Hypothalamus (tissue), 51 donors: ENCODE results near the gene TNFAIP8L3.
A peak's percentile ranks its signal among the peaks of the same experiment; 100 is the strongest.

Experiments
- DNase-seq, 51 donors: peaks; one replicate each; lab custom pipeline; 2025; lab: John Stamatoyannopoulos, UW

TNFAIP8L3 gene

DNA sequence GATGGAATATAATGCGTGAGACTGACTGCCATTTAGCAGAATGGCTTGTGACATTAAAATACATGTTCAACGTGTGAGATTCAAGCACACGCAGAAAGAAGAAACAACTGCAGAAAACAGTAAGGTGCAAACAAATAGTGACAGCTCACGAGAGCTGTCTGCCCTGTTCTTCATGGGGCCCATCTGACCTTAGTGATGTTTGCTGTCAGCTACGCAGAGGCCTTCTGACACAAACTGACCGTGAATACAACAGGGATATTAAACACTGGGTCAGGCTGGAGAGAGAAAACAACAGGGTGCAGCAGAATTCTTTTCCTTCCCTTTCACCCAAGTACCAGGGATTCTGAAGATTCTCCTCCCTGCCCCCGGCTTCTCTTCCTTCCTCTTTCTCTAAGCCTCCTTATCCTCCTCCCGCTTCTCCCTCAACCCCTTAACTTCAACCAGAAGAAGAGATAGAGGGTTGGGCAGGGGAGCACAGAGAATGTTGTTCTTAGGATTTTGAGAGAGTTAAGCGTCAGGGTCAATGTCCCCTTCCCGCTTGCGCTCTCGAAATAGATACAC is 2.1 kb downstream of the TNFAIP8L3 start:
- peak in 1 of 51 donors; percentile 2 for DNase-seq

DNA sequence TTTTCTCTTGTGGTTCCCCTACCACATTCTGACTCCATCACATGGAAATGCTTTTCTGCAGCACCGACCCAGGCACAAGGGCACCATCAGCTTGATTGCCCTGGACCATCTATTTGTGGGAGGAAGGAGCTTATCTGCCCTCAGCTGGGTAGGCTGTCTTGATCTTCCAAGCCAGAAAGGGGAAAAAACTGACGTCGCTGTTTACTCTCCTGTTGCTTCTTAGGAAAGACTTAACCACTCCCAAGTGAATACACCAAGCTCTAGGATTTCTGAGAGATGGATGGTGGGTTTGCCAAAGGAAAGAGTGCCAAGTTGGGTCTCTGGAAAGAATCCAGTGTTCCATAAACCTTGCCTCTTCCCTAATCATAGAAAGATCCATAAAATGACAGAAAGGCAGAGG is 4.0 kb downstream of the TNFAIP8L3 start:
- no peak for DNase-seq

- DNase-seq: no peak
These were observed 4.8 kb downstream of the TNFAIP8L3 start for GRCh38 chr15:51089699-51090453.

- no peak for DNase-seq
These were observed 5.7 kb downstream of the TNFAIP8L3 start for GRCh38 chr15:51089041-51089440.

- no peak for DNase-seq
These were observed 6.1 kb downstream of the TNFAIP8L3 start for GRCh38 chr15:51088585-51088984.

- no peak for DNase-seq
These were observed 7.2 kb downstream of the TNFAIP8L3 start for GRCh38 chr15:51087513-51087912.

DNA sequence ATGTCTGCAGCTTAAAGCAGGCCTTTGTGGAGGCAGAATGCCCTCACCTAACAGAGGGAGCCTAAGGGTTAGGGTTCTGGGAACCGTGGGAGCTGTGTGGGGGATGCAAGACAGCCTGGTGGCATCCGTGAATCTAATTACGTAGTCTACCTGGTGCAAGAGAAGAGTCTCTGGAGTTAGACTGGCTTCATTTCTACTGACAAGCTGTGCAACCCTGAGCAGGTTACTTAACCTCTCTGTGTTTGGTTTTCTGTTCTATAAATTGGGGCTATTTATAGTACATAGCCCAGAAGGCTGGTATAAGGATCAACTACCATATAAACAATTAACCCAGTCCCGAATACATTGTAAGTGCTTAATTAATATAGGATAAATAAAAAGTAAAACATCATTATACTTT is 8.3 kb downstream of the TNFAIP8L3 start:
- no peak for DNase-seq

DNA sequence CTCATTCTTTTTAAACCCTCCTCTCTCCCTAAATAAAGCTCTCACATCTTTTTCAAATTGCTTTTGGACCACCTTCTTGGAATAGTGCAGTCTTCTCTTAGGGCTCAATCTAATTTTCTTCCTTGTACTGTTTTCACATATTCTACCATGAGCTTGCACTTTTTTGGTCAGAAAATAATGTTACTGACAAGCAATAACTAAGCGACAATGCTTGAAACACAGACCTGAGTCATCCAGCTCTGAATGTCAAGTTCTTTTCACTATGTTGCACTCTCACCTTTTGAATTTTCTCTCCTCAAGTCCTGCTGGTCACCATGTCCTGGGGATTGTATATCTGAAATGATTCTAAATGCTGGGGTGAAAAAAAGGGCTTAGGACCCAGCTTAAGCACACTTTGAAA is 8.9 kb downstream of the TNFAIP8L3 start:
- no peak for DNase-seq

GRCh38 chr15:51083641-51084166 is 11.0 kb downstream of the TNFAIP8L3 start:
- DNase-seq: no peak

GRCh38 chr15:51082246-51082645 is 12.5 kb downstream of the TNFAIP8L3 start:
- no peak for DNase-seq

DNA sequence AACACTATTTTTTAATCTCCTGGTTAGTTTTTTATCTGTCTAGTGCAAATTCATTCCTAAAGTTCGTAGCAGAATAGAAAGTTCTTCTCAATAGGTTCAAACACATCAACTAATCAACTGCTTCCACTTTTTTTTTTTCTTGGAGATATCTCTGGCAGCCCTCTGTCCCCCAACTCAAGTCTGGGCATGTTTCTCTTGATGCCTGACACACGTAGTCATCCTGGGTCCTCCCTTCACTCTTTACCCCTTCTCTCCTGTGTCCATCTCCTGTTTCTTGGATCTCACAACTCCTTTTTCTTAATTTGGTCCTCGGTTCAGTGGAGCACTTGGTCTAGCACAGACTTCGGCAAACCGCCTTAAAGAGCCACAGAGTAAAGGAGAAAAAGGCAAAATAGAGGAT is 14.4 kb downstream of the TNFAIP8L3 start:
- DNase-seq: no peak

GRCh38 chr15:51079226-51079625 is 15.5 kb downstream of the TNFAIP8L3 start:
- DNase-seq: no peak

DNA sequence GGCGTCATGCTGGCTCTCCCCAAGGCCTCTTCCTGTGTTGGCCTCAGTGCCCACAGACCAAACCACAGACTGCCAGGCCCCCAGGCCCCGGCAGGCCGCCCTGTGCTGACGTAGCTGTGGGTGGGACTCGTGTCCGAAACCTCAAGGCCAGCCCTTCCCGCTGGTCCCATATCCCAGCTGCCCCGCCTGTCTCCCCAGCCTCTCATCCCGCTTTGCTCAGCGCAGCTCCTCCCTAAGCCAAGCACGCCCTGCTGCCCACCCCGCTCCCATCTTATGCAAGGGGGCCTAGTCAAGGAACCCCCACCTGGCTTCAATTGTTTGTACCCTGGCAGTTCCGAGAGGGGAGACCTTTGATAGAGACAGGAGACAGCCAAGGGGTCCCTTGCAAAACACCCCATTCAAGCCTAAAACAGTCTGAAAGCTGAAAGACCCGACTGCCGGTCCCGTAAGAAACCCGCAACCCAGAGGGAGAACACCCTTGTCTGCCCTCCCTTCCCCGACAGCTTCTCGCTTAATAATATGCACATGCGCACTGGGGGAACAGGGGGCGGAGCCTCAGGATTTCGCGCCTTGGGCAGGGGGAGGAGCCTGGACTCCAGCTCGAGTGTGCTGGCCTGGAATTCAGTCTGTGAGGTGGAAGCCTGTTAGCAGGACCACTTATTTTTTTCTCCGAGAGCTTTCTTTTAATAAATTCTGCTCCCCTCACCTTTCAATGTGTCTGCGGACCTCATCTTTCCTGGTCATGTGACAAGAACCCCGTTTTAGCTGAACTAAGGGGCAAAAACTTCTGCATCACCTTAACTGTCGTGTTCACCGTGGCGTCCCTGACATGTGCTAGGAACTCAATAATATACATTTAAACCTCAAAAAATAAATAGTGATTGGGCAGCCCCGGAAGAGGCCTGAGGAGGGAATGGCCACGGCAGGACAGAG is 17.2 kb downstream of the TNFAIP8L3 start:
- DNase-seq: peak in 37 of 51 donors; percentile 8 to 71 (median 34)

- no peak for DNase-seq
These were observed 18.0 kb downstream of the TNFAIP8L3 start for GRCh38 chr15:51076524-51077220.

- no peak for DNase-seq
These were observed 18.7 kb downstream of the TNFAIP8L3 start for GRCh38 chr15:51075826-51076523.

DNA sequence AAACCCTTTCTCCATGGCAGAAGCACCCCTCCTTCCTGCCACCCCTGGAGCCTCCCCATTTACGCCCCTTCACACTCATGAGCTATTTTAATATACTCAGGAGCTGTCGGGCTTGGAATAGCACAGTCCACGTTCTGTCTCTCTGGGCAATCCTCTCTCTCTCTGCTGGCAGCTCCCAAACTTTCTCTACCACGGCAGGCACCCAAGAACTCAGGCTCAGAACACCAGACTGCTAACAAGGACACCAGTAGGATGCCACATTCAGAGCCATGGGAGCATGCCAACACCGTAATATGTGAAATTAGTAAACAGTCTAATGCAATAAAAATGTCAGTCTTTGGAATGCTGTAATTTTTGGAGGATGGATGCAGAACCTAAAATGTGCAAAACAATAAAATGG is 19.3 kb downstream of the TNFAIP8L3 start:
- DNase-seq: peak in 9 of 51 donors; percentile 11 to 33 (median 16)

GRCh38 chr15:51074926-51075325 is 19.8 kb downstream of the TNFAIP8L3 start:
- DNase-seq: no peak

DNA sequence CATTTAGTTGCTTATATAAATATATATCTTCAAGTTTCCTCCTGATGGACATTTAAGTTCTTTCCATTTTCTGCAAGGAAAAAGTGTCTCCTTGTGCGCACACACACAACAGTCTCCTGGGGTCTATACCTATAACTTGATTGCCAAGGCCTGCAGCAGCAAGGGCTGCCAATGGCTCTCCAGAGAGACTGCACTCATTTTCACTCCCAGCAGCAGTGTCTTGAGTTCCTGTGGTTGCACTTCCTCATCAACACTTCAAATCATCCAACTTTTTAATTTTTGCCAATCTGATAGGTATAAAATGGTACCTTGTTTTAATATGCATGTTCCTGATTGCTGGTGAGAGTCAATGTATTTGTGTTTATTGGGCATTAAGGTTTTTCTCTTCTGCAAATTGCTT is 23.1 kb downstream of the TNFAIP8L3 start:
- DNase-seq: no peak

- no peak for DNase-seq
These were observed 24.7 kb downstream of the TNFAIP8L3 start for GRCh38 chr15:51069983-51070382.

GRCh38 chr15:51067510-51067909 is 27.2 kb downstream of the TNFAIP8L3 start:
- no peak for DNase-seq
